GM21367 (cell line): ENCODE data around the gene CLDN7.
A peak's percentile ranks its signal among the peaks of the same experiment; 100 is the strongest.

Experiments
- ATAC-seq: cut with Tn5 transposase; IDR thresholded peaks from one replicate; pipeline ENCODE4 v1.9.1; 2021; ENCODE audit not compliant: unreplicated experiment

Gene CLDN7

GRCh38 chr17:7262192-7262934 lies at the start of gene CLDN7:
TSS of gene CLDN7 (minus strand) at chr17:7262478. CDS start at chr17:7262043, 435 bp downstream.
- no peak for ATAC-seq

GRCh38 chr17:7311110-7311705 lies 48.9 kb upstream of the CLDN7 start:
- ATAC-seq = no peak

GRCh38 chr17:7309628-7310027 lies 47.4 kb upstream of the CLDN7 start:
- no peak for ATAC-seq

GRCh38 chr17:7308625-7309433 lies 46.6 kb upstream of the CLDN7 start:
- no peak for ATAC-seq

GRCh38 chr17:7307686-7308624 lies 45.7 kb upstream of the CLDN7 start:
- peak; percentile 4 for ATAC-seq

GRCh38 chr17:7306911-7307685 lies 44.8 kb upstream of the CLDN7 start, which contains the start of gene EIF5A:
TSS of gene EIF5A (plus strand) at chr17:7307628. CDS start at chr17:7309636, 2,008 bp downstream.
- peak; percentile 53 for ATAC-seq

- ATAC-seq = no peak
Observed at GRCh38 chr17:7304179-7304578, 41.9 kb upstream of the CLDN7 start.

- no peak for ATAC-seq
Observed at GRCh38 chr17:7296189-7296861, 34.0 kb upstream of the CLDN7 start.

GRCh38 chr17:7295230-7296180 lies 33.2 kb upstream of the CLDN7 start:
- no peak for ATAC-seq

GRCh38 chr17:7294614-7295153 lies 32.4 kb upstream of the CLDN7 start, which contains the start of gene YBX2:
TSS of gene YBX2 (minus strand) at chr17:7294639. CDS start at chr17:7294500, 139 bp downstream.
- no peak for ATAC-seq

- no peak for ATAC-seq
Observed at GRCh38 chr17:7293816-7294613, 31.7 kb upstream of the CLDN7 start.

GRCh38 chr17:7293159-7293558 lies 30.9 kb upstream of the CLDN7 start:
- ATAC-seq = no peak

- no peak for ATAC-seq
Observed at GRCh38 chr17:7292729-7293128, 30.5 kb upstream of the CLDN7 start.

GRCh38 chr17:7292194-7292593 lies 29.9 kb upstream of the CLDN7 start:
- no peak for ATAC-seq

- no peak for ATAC-seq
Observed at GRCh38 chr17:7290685-7291084, 28.4 kb upstream of the CLDN7 start.

GRCh38 chr17:7290166-7290565 lies 27.9 kb upstream of the CLDN7 start:
- no peak for ATAC-seq
